Inflammatory macrophage treated with lipopolysaccharide for 1 hour (primary cell): ENCODE results near the gene LARGE1.

Experiments
- DNase-seq, 2 donors: peaks; one replicate each; pipeline ENCODE4 v3.0.0-alpha.2; 2020 to 2022

Gene LARGE1

DNA sequence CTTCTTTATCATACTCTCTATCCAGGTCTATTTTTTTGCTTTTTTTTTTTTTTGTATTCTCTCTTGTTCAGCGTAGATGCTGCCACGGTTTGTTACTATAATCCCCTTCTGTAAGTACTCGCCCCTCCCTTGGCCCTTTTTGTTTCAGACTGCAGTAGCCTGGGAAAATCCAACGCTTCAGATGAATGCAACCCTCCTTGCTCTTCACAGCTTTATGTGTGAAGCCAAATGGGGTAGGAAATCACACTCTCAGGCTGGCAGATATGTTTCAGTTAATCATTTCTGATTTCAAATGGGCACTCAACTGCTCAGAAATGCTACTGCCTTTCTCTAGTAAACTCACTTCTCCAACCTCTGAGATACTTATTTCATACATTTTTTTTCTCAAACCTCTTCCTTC lies 149.1 kb downstream of the LARGE1 start:
- DNase-seq, result no peak

DNA sequence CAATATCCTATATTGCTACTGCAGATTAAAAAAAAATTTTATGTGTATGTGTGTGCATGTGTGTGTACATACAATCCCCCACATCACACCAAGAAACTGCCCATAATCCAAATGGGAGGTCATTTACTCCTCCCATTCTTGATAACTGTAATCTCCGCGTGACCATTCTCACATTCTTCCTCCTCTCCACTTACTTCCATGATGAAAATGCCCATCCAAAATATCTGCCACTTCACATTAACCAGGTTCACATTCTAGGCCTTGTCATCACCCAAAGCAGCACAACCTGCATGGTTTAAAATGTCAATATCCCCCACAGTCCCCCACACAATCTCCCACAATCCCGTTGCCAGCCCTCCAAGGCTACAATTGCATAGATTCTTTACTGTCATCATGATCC lies 149.6 kb downstream of the LARGE1 start:
- no peak for DNase-seq

DNA sequence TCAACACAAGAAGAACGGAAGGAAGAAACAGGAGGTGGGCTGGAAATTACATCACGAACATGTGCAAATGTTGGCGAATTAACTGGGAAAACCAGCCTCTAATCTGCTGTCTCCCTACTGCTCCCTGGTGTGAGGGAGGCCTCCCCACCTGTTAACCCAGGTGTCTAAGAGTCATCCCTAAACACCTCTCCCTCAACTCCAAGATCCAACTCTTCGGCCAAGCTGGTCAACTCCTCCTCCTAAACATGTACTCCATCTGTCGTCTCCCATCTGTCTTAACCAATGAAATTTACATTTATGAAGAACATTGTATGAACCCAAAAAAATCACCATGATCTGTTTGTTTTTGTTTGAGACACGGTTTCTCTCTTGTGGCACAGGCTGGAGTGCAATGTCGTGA lies 154.2 kb downstream of the LARGE1 start:
- no peak for DNase-seq

DNA sequence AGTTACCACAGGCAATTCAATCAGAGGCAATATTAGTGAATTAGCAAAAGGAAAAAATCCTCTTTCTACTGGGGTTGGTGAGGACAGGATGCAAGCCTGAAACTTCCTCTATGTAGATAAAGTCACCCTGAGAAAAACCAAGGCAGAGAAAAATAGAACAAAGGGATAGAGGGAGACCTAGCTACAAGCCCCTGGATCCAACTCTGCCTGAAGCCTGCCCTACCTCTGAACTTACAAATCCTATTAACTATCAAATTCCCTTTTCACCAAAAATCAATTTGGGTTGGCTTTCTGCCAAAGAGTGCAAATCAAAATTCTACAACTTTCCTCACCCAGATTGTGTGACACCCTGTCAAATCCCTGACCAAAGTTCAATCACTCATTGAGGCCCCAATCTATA lies 161.3 kb downstream of the LARGE1 start:
- no peak for DNase-seq

DNA sequence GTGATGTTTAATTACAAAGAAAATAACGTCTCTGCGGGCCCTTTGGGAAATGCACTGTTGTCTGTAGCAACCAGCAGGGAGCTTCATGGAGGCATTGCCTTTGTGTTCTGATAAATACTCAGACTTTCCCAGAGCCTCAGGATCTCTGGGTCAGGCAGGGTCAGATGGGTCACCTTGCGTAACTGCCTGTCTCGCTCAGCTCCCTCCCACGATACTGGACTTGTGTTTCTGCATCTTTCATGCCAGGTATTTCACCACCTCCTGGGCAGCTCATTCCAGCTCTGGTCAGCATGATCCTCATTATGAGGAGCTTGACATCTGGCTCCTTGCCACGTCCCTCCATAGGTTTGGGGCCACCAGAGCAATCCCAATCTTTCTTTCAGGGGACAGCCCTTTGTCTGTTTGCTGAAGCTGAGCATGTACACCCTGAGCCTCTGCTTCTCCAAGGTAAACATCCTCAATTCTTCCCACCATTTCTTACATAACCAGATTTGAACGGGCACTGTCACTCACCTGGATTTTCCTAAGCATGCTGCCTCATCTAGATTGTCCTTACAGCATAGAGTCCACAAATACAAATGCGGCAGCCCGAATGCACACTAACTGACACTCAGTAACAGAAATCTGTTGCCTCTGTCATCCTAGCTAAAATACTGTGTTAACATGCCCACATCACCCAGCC lies 162.3 kb downstream of the LARGE1 start:
- no peak for DNase-seq

DNA sequence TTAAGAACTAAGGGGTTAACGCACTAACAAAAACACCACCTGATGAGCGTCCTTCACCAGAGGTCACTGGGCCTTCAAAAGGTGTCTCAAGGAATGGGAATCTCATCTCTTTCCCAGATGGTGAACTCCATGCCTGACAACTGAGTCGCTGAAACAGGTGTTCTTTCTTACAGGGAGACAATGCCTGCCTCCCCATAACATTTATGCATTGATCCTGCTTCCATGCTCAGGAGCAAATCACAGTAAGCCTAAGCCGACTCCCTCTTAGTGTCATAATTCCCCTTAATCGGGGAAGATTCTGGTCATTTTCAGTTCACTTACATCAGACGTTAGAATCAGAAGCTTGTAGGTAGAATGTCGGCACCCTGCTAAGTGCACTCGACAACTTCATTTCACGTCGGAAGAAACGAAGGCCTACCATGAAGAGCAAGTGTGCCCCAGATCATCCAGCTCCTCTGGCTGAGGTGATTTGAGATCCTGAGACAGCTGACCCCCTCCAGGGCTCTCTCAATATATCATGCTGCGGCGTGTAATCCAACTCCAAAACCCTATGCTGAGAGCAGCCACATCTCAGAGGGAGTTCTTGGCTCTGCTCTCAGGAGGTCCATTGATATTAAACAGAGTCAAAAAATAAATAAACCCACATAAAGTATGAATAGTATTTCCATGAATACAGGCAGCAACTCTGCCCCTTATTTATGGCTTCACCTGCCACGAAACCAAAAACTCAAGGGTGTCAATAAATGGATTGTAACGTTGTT lies 163.1 kb downstream of the LARGE1 start:
- no peak for DNase-seq

DNA sequence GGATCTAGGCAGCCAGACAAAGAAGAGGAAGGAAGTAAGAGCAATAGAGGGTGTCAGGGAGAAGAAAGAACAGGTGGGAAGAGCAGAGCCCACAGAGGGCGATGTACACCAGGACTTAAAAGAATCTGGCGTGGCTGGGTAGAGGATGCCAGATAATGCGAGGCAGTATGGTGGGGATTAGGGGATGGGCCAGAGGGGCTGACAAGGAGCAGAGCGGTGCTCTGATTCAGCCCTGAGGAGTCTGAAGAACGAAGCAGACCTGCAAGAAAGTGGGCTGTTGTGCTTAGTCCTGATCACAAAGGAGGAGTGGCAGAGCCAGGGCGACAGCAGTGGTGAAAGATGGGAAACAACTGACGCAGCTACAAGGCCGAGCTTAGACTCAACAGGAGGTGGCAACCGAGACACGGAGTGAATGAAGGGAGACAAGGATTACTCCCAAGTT lies 163.7 kb downstream of the LARGE1 start:
- no peak for DNase-seq

DNA sequence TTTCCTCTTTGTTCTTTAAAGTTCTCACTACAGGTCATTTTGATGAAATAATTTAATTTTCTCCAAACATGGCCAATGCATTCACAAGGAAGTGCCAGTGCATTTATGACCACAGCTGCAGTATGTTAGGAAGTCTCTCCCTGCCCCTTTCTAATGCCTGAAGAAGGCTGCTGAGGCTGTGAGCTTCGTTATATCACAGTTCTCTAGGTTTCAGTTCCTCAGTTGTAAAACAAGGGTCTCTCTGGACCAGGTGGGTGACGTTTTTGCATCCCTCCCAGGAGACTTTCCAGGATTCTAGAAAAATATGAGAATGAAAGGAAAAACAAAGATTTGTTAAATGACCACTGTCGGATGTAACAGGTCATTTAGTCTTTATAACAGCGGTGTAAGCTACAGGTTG lies 171.6 kb downstream of the LARGE1 start:
- no peak for DNase-seq

DNA sequence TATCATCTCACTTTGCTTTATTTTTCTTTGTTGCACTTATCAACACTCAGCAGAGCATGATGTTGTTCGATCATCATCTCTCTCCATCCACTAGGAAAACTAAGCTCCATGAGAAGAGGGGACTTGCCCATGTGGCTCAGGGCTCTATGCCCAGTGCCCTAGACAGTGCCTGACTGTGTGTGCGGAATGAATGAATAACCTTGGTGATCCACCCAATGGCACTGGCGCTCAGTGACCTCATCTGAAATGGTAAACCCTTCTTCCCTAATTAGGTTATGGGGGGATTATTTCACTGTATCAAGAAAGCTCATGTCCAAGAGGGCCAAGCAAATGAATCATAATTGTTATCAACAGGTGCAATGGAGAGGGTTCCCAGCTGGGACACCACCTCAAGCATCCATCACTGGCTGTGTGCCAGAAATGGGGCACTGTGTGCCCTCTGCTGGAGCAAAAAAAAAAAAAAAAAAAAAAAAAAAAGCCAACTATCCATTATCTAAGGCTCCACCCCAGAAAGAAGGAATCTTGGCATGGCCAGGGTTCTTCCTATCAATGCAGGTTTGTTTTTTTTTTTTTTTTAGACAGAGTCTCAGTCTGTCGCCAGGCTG lies 172.6 kb downstream of the LARGE1 start:
- DNase-seq, result no peak

DNA sequence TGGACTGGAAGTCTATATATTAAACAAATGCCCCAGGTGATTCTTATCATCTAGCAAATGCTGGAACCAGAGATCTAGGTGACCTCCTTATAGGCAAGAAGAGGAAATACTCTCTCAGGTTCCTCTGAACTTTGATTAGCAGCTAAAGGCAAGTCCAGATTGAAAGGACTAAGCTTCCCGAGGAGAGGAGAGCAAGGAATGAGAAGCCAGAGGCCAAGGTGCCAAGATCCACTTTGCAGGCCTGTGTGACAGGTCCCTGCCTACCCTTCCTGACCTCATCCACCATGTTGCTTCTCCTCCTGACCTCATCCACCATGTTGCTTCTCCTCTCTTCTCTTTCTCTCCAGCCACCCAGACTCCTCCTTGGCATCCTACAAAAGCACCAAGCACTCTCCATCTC lies 173.2 kb downstream of the LARGE1 start:
- no peak for DNase-seq

DNA sequence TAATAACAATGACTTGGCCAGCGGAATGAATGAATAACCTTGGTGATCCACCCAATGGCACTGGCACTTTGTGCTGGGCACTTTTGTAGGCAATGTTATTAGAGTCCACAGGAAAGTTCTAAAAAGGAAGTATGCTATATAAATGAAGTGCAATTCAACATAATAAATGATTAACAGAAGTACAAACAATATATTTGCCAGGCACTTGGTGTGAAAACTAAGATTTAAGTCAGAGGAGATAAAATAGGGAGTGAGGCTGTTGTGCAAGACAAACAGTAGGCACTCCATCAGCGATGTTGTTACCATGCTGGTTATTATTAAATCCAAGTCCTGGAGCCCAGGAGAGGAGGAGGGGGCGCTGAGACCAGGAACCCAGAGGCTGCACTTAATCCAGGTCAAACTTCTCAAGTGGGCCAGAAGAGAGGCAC lies 173.8 kb downstream of the LARGE1 start:
- no peak for DNase-seq

DNA sequence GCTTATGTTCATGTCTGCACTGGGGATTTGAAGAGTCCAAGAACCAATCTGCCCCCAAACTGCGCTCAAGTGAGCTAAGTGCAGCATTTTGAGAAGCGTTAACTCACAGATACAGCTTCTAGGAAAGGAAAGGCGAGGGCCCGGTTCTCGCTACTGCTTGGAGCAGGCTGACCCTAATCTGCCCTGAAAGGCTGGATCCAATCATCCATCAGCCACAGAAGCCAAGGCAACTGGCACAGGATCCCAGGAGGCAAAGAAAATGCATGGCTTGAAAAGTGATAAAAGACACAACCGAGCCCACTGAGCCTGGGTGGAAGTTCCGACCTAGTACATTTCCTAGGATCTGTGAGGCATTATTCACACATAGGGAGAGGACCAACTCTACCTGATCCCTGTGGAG lies 174.8 kb downstream of the LARGE1 start:
- DNase-seq, result no peak

DNA sequence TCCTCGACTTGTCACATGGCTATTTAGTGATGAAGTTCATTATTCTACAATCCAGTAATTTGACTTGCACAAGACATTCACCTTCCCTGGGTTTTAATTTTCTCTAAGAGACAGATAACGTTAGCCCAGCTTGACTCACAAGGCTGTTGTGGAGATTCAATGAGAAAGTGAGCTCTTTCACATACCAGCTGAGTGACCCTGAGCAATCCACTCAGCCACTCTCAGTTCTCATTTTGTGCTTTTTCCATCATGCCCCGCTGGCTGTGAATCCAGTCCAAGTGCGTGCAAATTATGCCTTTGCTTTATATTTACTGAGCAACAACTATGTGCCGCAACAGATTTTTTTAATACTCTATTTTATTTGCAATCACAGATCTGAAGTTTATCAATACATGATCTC lies 176.5 kb downstream of the LARGE1 start:
- DNase-seq, result no peak

DNA sequence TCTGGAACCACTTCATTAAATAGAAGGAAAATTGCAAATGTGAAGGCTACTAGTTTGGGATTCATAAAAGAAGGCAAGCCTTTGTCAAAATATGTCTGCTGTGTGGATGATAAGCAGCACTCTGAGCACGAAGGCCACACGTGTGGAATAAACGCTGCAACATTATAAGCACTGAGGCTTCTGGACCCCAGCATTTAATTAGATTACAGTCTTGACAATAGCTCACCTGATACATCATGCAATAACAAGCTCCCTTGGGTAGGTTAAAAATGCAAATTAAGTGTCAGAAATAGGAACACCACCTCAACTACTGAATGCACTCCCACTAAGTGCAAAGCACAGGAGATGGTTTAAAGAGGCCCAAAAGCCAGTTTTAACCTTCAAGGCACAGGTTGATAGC lies 179.3 kb downstream of the LARGE1 start:
- no peak for DNase-seq

DNA sequence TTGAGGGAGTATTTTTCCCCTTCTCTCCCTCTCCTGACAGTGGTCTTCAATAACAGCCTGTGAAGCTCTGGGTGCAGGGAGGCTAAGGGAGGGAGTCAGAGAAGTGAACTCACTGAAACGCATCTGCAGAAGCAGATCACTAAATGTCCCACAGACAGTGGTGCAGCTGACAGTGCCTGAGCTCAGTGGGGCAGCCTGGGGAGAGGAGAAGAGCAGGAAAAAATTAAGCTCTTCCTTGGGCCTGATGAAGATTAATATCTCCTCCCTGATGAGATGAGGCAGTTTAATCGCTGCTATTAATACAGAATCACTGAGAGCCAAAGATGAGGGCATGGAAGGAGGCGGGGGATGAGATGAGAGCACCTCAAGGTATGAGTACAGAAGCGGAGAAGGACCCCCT lies 180.8 kb downstream of the LARGE1 start:
- DNase-seq, result no peak

DNA sequence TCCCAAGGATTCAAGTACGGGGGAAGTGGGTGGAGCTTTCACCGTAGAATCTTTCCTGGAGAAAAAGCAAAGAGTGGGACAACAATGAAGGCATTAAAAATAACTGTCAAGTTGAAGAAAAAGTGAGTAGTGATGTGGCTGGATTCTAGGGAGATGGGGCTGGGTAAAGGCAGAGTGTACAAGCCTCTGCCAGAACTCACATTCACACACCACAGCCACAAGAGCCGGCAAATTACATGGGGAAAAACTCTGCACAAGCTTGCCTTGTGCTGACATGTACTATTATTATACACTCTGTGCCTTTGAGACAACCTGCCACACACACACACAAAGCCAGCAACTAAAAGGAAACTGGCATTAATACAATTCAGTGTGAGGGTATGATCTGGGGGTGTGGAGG lies 182.6 kb downstream of the LARGE1 start:
- DNase-seq, result no peak

DNA sequence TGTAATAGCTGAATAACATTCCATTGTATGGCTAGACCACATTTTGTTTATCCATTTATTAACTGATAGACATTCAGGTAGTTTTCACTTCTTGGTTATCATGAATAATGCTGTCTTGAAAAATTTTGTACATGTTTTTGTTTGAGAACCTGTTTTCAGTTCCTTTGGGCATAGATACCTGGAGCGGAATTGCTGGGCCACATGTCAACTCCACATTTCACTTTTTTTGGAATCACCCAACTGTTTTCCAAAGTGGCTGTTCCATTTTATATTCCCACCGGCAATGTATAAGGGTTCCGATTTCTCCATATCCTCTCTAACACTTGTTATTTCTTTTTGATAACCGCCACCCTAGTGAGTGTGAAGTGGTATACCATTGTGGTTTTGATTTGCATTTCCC lies 184.3 kb downstream of the LARGE1 start:
- DNase-seq, result no peak

DNA sequence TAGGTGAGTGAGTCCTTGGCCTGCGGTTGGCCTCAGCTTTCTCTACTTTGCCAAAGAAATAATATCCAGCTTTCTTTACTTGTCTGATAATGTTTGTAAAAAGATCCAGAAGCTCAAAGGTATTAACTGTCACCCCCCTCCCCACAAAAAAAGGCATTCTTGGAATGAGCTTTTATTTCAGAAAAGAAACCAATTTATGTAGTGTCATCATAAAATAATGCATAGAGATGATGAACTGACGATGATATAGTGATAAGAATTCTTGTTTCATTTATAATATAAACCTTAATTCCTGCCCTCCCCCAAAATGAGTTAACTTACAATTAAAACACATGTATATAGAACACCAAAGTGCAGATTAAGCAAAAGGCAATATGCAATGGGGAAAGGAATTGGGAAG lies 191.4 kb downstream of the LARGE1 start:
- DNase-seq, result no peak

DNA sequence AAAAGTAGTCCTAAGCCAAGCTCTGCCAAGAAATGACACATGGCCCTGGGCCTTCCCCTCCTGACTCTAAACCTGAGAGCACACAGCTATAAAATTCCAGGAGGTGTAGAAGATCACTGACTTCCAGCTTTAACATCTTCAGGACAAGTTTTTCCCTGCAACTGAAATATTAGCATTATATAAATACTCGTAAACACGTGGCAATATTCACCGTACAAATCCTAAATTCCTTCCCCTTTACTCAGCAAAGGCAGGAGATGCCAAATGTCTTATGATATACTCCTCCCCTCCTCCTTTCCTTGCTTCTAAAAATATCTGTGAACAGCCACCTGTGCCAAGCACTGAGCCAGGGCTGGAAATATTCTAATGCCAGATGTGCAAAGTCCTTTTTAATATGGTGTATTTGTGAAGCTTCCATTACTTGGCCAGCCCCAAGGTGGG lies 194.0 kb downstream of the LARGE1 start:
- DNase-seq, result no peak

DNA sequence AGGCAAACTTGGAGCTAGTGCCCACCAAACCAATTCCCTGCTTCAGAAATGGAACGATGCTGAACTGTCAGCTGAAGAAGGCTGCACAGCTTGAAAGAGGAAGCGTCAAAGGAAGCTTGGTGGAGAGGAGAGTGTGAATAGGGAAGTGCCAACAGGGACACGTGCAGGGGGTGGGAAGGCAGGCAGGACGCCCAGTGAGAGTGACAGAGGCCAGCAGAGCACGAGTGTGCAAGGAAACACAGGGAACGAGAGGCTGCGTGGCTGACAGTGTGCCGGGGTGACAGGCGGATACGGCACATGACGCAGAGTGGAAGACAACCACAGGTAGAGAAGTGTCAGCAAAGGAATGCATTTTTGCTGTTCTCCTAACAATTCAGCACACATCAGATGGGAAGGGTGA lies 196.4 kb downstream of the LARGE1 start:
- no peak for DNase-seq

DNA sequence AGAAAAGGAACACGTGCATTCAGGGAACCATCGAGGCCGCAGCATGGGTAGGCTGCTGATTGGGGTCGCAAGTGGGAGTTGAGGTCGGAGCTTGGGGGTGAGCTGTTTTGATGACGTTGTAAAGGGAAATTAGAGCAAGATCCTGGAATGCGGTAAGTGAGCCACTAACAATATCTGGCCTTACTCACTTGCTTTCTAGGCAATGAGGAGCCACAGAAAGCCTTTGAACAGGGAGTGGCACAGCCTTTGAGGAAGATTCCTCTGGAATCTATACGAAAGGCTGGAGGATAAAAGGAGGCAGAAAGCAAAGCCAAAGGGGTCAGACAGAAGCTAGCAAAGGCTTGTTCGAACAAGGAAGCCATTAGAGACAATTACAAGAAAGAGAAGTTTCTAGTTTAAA lies 197.5 kb downstream of the LARGE1 start:
- no peak for DNase-seq

DNA sequence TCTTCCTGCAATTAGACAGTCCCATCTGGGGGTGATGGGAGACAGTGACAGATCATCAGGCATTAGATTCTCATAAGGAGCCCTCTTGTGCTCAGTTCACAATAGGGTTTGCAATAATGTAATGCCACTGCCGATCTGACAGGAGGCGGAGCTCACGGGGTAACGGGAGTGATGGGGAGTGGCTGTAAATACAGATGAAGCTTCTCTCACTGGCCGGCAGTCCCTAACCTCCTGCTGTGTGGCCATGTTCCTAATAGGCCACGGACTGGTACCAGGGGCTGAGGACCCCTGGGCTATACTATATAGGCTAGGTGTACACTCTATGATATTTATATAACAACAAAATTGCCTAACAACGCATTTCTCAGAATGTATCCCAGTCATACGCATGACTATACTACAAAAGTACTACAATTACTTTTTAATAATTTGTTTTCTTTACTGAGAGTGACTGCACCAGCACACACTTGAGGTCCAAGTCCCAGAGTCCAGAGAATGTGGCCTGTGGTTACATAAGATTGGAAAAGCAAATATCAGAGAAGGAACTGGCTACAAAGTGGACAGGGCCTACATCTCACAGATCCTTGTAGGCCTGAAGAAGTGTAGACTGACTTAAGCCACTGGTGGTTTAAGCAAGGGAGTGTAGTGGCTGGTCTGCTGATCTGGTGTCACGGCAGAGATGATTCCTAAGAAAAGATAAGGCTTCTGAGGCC lies 200.0 kb downstream of the LARGE1 start:
- DNase-seq, result no peak

DNA sequence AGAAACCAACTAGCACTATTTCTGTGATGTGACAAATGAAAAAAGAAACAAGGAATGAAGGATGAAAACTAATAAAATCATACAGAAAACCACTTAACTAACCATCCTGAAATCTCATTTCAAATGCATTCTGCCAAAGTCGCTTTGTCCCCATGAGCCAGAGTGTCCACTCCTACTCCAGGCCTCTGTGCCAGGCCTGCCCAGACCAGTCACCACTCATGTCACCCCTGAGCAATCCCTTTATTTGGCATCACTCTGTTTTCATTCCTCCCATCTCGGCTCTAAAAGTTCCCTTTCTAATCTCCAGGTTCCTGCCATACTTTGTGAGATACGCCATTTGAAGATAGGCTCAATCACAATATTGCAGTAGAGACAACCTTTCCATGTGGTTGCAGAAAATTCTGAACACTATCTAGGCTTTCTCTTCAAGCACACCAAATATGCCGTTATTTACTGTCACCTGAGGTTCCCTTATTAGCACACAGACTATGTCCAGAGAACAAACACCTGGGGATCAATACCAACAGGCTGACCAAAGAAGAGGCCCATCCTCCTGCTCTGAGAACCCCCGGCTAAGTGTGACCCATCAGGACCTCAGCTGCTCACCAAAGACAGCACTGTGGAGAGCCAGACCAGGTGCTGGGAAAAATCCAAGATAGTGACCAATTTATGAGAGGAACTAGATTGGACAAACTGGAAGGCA lies 202.4 kb downstream of the LARGE1 start:
- DNase-seq, result no peak
